Measurements from ENCODE around the gene HEPACAM. TPM values are rescaled to one million over a fixed set of nuclear protein-coding genes. Genes with fewer than 3 reads are reported as not detected.

The HEPACAM gene
- total RNA-seq, 1 experiment from 2014 or later = not detected

GRCh38 chr11:124893781-124894401 is 42.0 kb downstream of the HEPACAM start:
- Histone ChIP-seq H3K79me1 (ENCODE audit: insufficient read depth, low read depth, low read length, poor library complexity, severe bottlenecking) (no peaks in the 10 kb centered on the region), H3K14ac (ENCODE audit: insufficient read depth, low read length) (no peak overlapping the region; the same call in 1 of the 2 replicates), H3K9me3 (ENCODE audit: control insufficient read depth, low read depth, low read length) (no peaks in the 10 kb centered on the region), H3K79me2 (ENCODE audit: insufficient read depth, low read length) (no peaks in the 10 kb centered on the region), H3K27ac (ENCODE audit: insufficient read length, low read depth, low read length) (no peak overlapping the region), H4K5ac (ENCODE audit: insufficient read length, low read depth, low read length) (no peak overlapping the region), H2BK12ac (ENCODE audit: insufficient read length, low read depth, low read length) (no peak overlapping the region), H4K8ac (replicated peaks; ENCODE audit: insufficient read length, low read depth, low read length) (no peak overlapping the region), H2AFZ (ENCODE audit: low read length) (no peak overlapping the region), H4K20me1 (ENCODE audit: control insufficient read depth, insufficient read depth, insufficient read length) (no peaks in the 10 kb centered on the region), H3K4me1 (ENCODE audit: insufficient read depth, low read length) (peaks cover 2% of the 10 kb centered on the region; the same call in 1 of the 2 replicates), H3K27me3 (ENCODE audit: insufficient read depth, low read length) (no peaks in the 10 kb centered on the region), H3K18ac (ENCODE audit: insufficient read length, low read depth, low read length) (no peak overlapping the region), H3K4ac (ENCODE audit: low read depth, low read length) (no peak overlapping the region), H3K23ac (ENCODE audit: insufficient read length, low read depth, low read length) (no peak overlapping the region), H3K23me2 (ENCODE audit: insufficient read length, low read depth, low read length, poor library complexity, severe bottlenecking) (no peaks in the 10 kb centered on the region), H3K4me2 (ENCODE audit: insufficient read depth, insufficient read length, low read length) (no peak overlapping the region), H4K91ac (ENCODE audit: insufficient read length, low read depth, low read length) (no peak overlapping the region), H2BK5ac (ENCODE audit: insufficient read length, low read length) (no peak overlapping the region), H2BK20ac (ENCODE audit: low read depth, low read length, poor library complexity, severe bottlenecking) (no peak overlapping the region), H2AK5ac (ENCODE audit: insufficient read length, low read length) (no peak overlapping the region), H2BK120ac (ENCODE audit: low read depth, low read length, poor library complexity, severe bottlenecking) (no peak overlapping the region), H3T11ph (ENCODE audit: low read length) (no peak overlapping the region), H3K56ac (ENCODE audit: insufficient read length, low read depth, low read length) (no peak overlapping the region), H3K9ac (ENCODE audit: extremely low read depth, insufficient read length, low read length) (no peak overlapping the region), H2BK15ac (ENCODE audit: low read depth, low read length) (no peak overlapping the region)
- no peaks in the 10 kb centered on the region for H3K9me3 Mint-ChIP-seq
- no CpG with 5 or more reads among the region's 14 CpGs for WGBS (ENCODE audit: extremely low coverage, insufficient read length, low lambda C conversion rate)
- peaks cover 12 to 15% of the 10 kb centered on the region in 2 experiments for H3K4me1 Mint-ChIP-seq
- H3K27me3 Mint-ChIP-seq (ENCODE audit: low read depth) = peaks cover 16% of the 10 kb centered on the region
- no peak overlapping the region for H3K4me3 Mint-ChIP-seq
- no peak overlapping the region; a peak in 1 of 7 replicates for H3K27ac Mint-ChIP-seq
- DNase-seq = no peak
- TF ChIP-seq, protein P1, sequence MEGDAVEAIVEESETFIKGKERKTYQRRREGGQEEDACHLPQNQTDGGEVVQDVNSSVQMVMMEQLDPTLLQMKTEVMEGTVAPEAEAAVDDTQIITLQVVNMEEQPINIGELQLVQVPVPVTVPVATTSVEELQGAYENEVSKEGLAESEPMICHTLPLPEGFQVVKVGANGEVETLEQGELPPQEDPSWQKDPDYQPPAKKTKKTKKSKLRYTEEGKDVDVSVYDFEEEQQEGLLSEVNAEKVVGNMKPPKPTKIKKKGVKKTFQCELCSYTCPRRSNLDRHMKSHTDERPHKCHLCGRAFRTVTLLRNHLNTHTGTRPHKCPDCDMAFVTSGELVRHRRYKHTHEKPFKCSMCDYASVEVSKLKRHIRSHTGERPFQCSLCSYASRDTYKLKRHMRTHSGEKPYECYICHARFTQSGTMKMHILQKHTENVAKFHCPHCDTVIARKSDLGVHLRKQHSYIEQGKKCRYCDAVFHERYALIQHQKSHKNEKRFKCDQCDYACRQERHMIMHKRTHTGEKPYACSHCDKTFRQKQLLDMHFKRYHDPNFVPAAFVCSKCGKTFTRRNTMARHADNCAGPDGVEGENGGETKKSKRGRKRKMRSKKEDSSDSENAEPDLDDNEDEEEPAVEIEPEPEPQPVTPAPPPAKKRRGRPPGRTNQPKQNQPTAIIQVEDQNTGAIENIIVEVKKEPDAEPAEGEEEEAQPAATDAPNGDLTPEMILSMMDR (conservative IDR thresholded peaks at IDR 0.05) = no peak
- H3K36me3 Mint-ChIP-seq (ENCODE audit: insufficient read depth in 1 of 3, low read depth in 3 of 3) = no peaks in the 10 kb centered on the region

All from H9 (cell line).